Bronchial epithelial cell (primary cell): Measurements from ENCODE around the gene DLGAP4. TPM values are rescaled to one million over a fixed set of nuclear protein-coding genes. Genes with fewer than 3 reads are reported as not detected.

Experiments
- DNase-seq: peaks from one replicate; pipeline ENCODE4 v3.0.0-alpha.2; 2010; ENCODE audit warnings: low read depth
- FAIRE-seq: peaks from 2 replicates; lab custom pipeline; 2011; peaks lifted over from hg19 to GRCh38; lab: Jason Lieb, UNC
- H3K27me3 ChIP-seq: 2 replicates; pipeline ENCODE4 v1.5.1; 2011; ENCODE audit warnings: low read length; ENCODE audit not compliant: control insufficient read depth, insufficient read depth
- H3K36me3 ChIP-seq: 2 replicates; pipeline ENCODE4 v1.5.1; 2011; ENCODE audit warnings: low read length; ENCODE audit not compliant: control insufficient read depth, insufficient read depth
- H3K4me3 ChIP-seq: 2 replicates; pipeline ENCODE4 v1.5.1; 2011; ENCODE audit warnings: mild to moderate bottlenecking, low read depth, low read length, control low read depth
- CTCF ChIP-seq: IDR thresholded peaks from 2 replicates; pipeline ENCODE4 v1.5.1; 2011; ENCODE audit warnings: mild to moderate bottlenecking, moderate library complexity, low read length, control low read depth, inconsistent platforms; ENCODE audit not compliant: insufficient read depth, severe bottlenecking
- total RNA-seq: library from RNA; depleted of rRNA; stranded (reverse); fragments of >200 nt; gene quantifications from 2 replicates; pipeline ENCODE4 v1.2.1, GENCODE V29; 2014

Gene DLGAP4
- total RNA-seq, 1 donor from 2014 or later: 5.5 TPM

GRCh38 chr20:36449663-36450062, 143.5 kb downstream of the DLGAP4 start:
- FAIRE-seq (peak; percentile 66), DNase-seq (no peak)
- H3K36me3 ChIP-seq: no peaks in the 10 kb centered on the region
- TF ChIP-seq CTCF: no peak
- peaks cover 3% of the 10 kb centered on the region for H3K27me3 ChIP-seq
- H3K4me3 ChIP-seq: no peak overlapping the region

- Histone ChIP-seq H3K4me3 (no peak overlapping the region), H3K27me3 (peaks cover 6% of the 10 kb centered on the region), H3K36me3 (no peaks in the 10 kb centered on the region)
- DNase-seq (no peak), FAIRE-seq (no peak)
- TF ChIP-seq CTCF: no peak
Measured at GRCh38 chr20:36454332-36454697, 148.2 kb downstream of the DLGAP4 start.

- Histone ChIP-seq H3K36me3 (no peaks in the 10 kb centered on the region), H3K4me3 (no peak overlapping the region), H3K27me3 (peaks cover 6% of the 10 kb centered on the region)
- TF ChIP-seq CTCF: no peak
- FAIRE-seq (no peak), DNase-seq (no peak)
Measured at GRCh38 chr20:36454698-36455427, 148.7 kb downstream of the DLGAP4 start.

GRCh38 chr20:36455972-36456625, 150.0 kb downstream of the DLGAP4 start:
- FAIRE-seq (peak; percentile 13), DNase-seq (no peak)
- Histone ChIP-seq H3K4me3 (no peak overlapping the region), H3K27me3 (peaks cover 6% of the 10 kb centered on the region), H3K36me3 (no peaks in the 10 kb centered on the region)
- TF ChIP-seq CTCF: no peak

- Histone ChIP-seq H3K36me3 (peaks cover 2% of the 10 kb centered on the region), H3K4me3 (peak overlapping the region; percentile 69), H3K27me3 (no peaks in the 10 kb centered on the region)
- FAIRE-seq (no peak), DNase-seq (peak; percentile 77)
- no peak for TF ChIP-seq CTCF
Measured at GRCh38 chr20:36460648-36461599, 154.8 kb downstream of the DLGAP4 start.
